AG04449 (cell line): ENCODE data around the gene NOL3.

Source experiments
- CTCF ChIA-PET: fragments of 350-600 bp; formaldehyde crosslinking; extraction: SDS; loops from one replicate; lab custom pipeline; 2021; ENCODE audit warnings: antibody characterized with exemption; lab: Yijun Ruan, JAX
- POLR2A ChIA-PET: fragments of 400-600, 350-600 bp; formaldehyde crosslinking; extraction: SDS; loops from one replicate; lab custom pipeline; 2020; ENCODE audit warnings: antibody characterized with exemption, inconsistent platforms; lab: Yijun Ruan, JAX
- DNase-seq: peaks from one replicate; pipeline ENCODE4 v3.0.0-alpha.2; 2010; ENCODE audit warnings: low read depth, low spot score
- H3K4me3 ChIP-seq: 2 replicates; pipeline ENCODE4 v1.5.1; 2011; ENCODE audit warnings: low read depth, mild to moderate bottlenecking, control low read depth, low read length
- TF ChIP-seq, protein P1 (sequence below): IDR thresholded peaks from one replicate; pipeline ENCODE4 v1.5.1; 2011; ENCODE audit warnings: mild to moderate bottlenecking, moderate library complexity, low read length, control low read depth, inconsistent platforms; ENCODE audit not compliant: insufficient read depth; ENCODE audit errors: missing control alignments

The NOL3 gene

DNA sequence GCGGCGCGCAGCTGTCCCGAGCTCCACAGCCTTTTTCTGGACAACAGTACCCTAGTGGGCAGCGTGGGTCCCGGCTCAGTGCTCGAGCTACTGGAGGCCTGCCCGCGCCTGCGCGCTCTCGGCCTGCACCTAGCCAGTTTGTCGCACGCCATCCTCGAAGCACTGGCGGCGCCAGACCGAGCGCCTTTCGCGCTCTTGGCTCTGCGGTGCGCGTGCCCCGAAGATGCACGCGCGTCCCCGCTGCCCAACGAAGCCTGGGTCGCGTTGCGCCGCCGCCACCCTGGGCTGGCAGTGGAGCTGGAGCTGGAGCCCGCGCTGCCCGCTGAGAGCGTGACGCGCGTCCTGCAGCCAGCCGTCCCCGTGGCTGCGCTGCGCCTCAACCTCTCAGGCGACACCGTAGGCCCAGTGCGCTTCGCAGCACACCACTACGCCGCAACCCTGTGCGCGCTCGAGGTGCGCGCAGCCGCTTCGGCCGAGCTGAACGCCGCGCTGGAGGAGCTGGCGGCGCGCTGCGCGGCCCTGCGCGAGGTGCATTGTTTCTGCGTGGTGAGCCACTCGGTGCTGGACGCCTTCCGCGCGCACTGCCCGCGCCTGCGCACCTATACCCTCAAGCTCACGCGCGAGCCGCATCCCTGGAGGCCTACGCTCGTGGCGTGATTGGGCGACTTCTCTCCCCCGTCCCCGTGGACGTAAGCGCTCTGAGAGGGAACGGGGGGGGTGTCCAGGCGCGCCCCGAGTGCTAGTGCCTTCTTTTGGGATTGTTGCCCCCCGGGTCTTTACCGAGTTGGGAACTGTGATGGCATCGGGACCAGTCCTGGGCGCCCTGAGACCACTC lies 7.0 kb upstream of the NOL3 start:
- ChIA-PET POLR2A (interaction anchor here (0.9 to 1.3 kb wide), 2 partner anchors 62 to 156 kb away, joined by 3 read pairs; no protein-coding TSS in a partner anchor), CTCF (interaction anchor here (0.9 to 13.2 kb wide), 9 partner anchors 8 to 268 kb away, joined by 3 to 241 read pairs (median 4); partner anchors contain the start of gene MATCAP1)
- TF ChIP-seq, protein P1, sequence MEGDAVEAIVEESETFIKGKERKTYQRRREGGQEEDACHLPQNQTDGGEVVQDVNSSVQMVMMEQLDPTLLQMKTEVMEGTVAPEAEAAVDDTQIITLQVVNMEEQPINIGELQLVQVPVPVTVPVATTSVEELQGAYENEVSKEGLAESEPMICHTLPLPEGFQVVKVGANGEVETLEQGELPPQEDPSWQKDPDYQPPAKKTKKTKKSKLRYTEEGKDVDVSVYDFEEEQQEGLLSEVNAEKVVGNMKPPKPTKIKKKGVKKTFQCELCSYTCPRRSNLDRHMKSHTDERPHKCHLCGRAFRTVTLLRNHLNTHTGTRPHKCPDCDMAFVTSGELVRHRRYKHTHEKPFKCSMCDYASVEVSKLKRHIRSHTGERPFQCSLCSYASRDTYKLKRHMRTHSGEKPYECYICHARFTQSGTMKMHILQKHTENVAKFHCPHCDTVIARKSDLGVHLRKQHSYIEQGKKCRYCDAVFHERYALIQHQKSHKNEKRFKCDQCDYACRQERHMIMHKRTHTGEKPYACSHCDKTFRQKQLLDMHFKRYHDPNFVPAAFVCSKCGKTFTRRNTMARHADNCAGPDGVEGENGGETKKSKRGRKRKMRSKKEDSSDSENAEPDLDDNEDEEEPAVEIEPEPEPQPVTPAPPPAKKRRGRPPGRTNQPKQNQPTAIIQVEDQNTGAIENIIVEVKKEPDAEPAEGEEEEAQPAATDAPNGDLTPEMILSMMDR = no peak
- H3K4me3 ChIP-seq = peak overlapping the region; percentile 42
- DNase-seq = no peak

DNA sequence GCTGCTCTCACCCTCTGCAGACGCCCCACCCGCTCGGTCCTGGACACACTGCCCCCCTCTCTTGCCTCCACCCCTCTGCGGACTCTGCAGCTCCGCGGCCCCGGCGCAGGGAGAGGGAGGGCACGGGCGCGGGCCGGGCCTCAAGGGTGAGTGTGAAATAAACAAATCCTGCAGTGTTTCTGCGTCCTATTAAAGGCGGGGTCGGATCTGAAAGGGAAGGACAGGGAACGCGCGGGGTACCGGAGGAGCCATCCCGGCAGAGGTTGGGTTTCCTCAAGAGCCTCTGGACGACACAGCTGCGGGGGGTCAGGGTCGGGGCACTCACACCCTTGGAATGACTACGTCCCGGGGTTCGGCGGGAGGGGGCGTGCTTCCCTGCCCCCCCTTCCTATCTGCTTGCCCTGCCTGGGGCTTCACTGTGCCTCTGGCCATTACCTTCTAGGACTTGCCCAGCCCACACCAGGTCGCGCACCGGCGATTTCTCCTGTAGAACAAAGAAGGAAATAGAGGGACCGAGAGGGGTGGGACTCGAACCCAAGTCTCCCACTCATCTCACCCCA lies 6.3 kb upstream of the NOL3 start:
- CTCF ChIA-PET = interaction anchor here (0.9 to 7.6 kb wide), 4 partner anchors 9 to 192 kb away, joined by 3 to 54 read pairs (median 5); no protein-coding TSS in a partner anchor
- POLR2A ChIA-PET = interaction anchor here (1.3 kb wide), 1 partner anchor 157 kb away, joined by 3 read pairs; no protein-coding TSS in a partner anchor
- TF ChIP-seq, protein P1 = no peak
- H3K4me3 ChIP-seq = peak overlapping the region; percentile 42
- no peak for DNase-seq

DNA sequence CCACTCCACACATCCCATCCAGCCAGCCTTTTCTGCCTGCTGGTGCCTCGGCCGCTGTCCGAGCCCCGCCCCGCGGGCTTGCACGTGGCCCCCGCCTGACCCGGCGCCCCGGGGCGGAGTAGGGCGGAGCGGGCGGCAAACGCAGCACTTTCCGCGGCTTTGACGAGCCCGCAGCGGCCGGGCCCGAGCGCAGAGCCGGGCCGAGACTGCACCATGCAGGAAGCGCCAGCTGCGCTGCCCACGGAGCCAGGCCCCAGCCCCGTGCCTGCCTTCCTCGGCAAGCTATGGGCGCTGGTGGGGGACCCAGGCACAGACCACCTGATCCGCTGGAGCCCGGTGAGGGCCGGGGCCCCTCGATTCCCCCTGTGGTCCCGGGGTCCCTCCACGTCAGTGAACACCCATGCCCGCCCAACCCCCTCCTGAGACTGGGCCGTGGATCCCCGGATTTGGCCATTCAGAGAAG lies 5.7 kb upstream of the NOL3 start, which contains the start of gene HSF4:
TSS of gene HSF4 (plus strand) at position 147 of the 463 bp plus-strand sequence. CDS start at position 214, 67 bp downstream.
- CTCF ChIA-PET = interaction anchor here (1.1 to 7.6 kb wide), 2 partner anchors 10 to 21 kb away, joined by 5 to 54 read pairs; no protein-coding TSS in a partner anchor
- TF ChIP-seq, protein P1 = no peak
- H3K4me3 ChIP-seq = peak within 1 kb of the TSS; percentile 42
- POLR2A ChIA-PET = interaction anchor here (1.3 kb wide), 1 partner anchor 157 kb away, joined by 3 read pairs; no protein-coding TSS in a partner anchor
- DNase-seq = no peak

DNA sequence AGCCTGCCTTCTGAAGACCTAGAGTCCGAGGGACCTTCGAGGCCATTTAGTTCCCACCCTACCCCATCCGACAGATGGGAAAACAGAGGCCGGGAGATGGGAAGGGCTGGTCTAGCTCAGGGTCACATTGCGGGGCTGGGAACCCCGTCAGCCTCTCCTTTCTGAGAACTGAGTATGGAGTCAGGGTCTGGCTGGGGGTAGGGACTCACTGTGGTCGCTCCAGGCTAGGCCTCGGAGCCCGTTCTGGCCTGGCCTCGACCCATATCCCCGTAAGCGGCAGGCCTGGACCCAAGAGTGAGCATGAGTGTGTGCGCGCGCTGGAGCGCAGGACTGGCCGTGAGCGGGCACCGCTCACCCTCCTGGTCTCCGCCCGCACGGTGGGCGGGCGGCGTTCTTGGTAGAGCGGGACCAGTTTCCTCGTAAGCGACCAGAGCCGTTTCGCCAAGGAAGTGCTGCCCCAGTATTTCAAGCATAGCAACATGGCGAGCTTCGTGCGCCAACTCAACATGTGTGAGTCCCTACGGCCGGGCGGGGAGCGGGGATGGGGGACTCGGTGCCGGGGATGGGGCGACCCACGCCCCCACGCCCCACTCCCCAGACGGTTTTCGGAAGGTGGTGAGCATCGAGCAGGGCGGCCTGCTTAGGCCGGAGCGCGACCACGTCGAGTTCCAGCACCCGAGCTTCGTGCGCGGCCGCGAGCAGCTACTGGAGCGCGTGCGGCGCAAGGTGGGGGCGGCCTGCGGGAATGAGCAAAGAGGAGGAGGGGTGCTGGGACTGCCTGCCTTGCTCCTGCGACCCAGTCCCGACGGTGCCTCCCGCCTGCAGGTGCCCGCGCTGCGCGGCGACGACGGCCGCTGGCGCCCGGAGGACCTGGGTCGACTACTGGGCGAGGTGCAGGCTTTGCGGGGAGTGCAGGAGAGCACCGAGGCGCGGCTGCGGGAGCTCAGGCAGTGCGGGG lies 4.9 kb upstream of the NOL3 start:
- POLR2A ChIA-PET = no interaction called here
- TF ChIP-seq, protein P1 = no peak

DNA sequence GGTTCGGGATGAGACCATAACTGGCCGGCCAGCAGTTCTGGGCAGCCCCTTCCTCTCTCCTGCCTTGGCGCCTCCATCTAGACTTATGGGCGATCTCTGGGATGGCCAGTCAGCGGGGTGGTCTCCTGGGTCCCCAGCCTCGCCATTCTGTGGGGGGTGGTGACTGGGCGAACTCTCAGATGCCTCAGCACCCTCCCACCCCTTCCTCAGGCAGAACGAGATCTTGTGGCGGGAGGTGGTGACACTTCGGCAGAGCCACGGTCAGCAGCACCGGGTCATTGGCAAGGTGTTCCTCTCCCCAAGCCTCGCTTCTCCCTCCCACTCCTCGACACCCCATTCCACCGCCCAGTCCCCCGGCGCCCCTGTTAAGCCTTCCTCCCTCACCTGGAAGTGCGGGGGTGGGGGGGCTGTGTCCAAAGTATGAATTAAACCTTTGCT lies 4.2 kb upstream of the NOL3 start:
- TF ChIP-seq, protein P1 = no peak
- ChIA-PET POLR2A (no interaction called here), CTCF (interaction anchor here (1.4 to 7.6 kb wide), 2 partner anchors 8 to 11 kb away, joined by 8 to 54 read pairs; no protein-coding TSS in a partner anchor)
- DNase-seq = no peak
- H3K4me3 ChIP-seq = no peak overlapping the region

More for the DNA sequence above, 4.9 kb upstream of the NOL3 start:
- CTCF ChIA-PET = interaction anchor here (0.8 to 7.6 kb wide), 3 partner anchors 11 to 147 kb away, joined by 3 to 54 read pairs (median 5); no protein-coding TSS in a partner anchor
- no peak for DNase-seq
- no peak overlapping the region for H3K4me3 ChIP-seq
